ENCODE data around the gene UCN.
"Not testable (repeated sequence)": the region's sequence is repeated elsewhere in the genome, so short reads cannot be mapped to it uniquely, and the experiment has no call there.

UCN gene

GRCh38 chr2:27306136-27306535 is 2.1 kb downstream of the UCN start:
- no peak for TF ChIP-seq CTCF (conservative IDR thresholded peaks at IDR 0.05; ENCODE audit: low read depth, low read length)
- no peak overlapping the region for H3K4me3 ChIP-seq (ENCODE audit: low read length)
- no peak for DNase-seq (ENCODE audit: low read depth)

- TF ChIP-seq CTCF (conservative IDR thresholded peaks at IDR 0.05; ENCODE audit: low read depth, low read length): no peak
- no peak overlapping the region for H3K4me3 ChIP-seq (ENCODE audit: low read length)
- DNase-seq (ENCODE audit: low read depth): no peak
Observed at GRCh38 chr2:27305516-27305915, 2.7 kb downstream of the UCN start.

- H3K4me3 ChIP-seq (ENCODE audit: low read length): no peak overlapping the region
Observed at GRCh38 chr2:27304488-27305240, 3.6 kb downstream of the UCN start.

GRCh38 chr2:27303093-27304025 is 4.9 kb downstream of the UCN start:
- no peak for DNase-seq (ENCODE audit: low read depth)
- H3K4me3 ChIP-seq (ENCODE audit: low read length): peak overlapping the region; percentile 26
- TF ChIP-seq CTCF (conservative IDR thresholded peaks at IDR 0.05; ENCODE audit: low read depth, low read length): peak; percentile 90

More at GRCh38 chr2:27304488-27305240, 3.6 kb downstream of the UCN start:
- TF ChIP-seq CTCF (conservative IDR thresholded peaks at IDR 0.05; ENCODE audit: low read depth, low read length): no peak
- no peak for DNase-seq (ENCODE audit: low read depth)

GRCh38 chr2:27300606-27301005 is 7.6 kb downstream of the UCN start:
- DNase-seq (ENCODE audit: low read depth); H3K4me3 ChIP-seq (ENCODE audit: low read length): not testable (repeated sequence)

- no peak for DNase-seq (ENCODE audit: low read depth)
- TF ChIP-seq CTCF (conservative IDR thresholded peaks at IDR 0.05; ENCODE audit: low read depth, low read length): no peak
- H3K4me3 ChIP-seq (ENCODE audit: low read length): no peak overlapping the region
Observed at GRCh38 chr2:27298391-27299080, 9.7 kb downstream of the UCN start.

GRCh38 chr2:27297195-27297594 is 11.1 kb downstream of the UCN start:
- DNase-seq (ENCODE audit: low read depth): no peak
- H3K4me3 ChIP-seq (ENCODE audit: low read length): no peak overlapping the region
- TF ChIP-seq CTCF (conservative IDR thresholded peaks at IDR 0.05; ENCODE audit: low read depth, low read length): no peak
